NCI-H2107 treated with DMSO at 0.1 percent for 48 hours (cell line): ENCODE data around the gene TTC32.
"Not testable (repeated sequence)": the region's sequence is repeated elsewhere in the genome, so short reads cannot be mapped to it uniquely, and the experiment has no call there.

Experiments
- DNase-seq: peaks from one replicate; lab custom pipeline; 2025; ENCODE audit not compliant: unreplicated experiment; lab: John Stamatoyannopoulos, UW

The TTC32 gene

DNA sequence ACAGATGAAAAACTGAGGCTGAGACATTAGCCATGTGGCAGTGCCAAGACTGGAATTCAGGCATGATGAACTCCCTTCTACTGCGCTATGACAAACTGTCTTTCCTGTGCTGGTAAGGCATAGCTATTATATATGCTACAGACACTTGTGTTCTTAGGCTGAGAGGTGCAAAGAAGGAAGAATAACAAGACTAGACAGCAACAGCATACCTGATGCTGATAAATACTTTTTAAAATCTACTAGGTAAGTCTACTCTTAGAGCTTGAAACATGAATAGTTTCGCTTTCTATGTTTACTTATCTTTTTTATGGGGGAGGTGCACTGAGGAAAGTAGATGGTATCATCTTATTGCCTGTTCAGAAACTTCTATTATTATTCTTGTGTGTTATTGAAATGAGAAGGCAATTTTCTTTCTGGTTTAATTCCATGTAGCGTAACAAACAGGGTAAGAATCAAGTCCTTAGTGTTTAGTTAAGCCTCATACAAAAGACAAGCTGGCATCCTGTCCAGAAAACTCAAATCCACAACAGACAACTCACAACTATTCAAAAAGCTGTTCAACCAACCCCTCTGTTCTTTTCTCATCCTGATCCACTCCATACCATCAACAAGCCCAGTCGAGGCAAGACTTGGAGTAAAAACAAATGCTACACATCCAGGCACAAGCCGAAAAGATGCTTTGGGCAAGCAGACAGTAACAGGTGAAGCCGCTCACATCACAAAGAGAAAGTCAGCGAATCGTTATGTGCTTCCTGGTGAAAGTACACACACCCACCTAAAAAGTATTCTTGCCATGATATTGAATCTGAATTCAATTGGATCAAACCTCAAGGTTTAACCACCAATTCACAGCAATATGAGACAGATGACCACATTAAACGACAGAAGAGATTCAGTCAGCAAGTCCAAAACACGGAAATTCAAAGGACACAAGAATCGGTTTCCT, 1.5 kb downstream of the TTC32 start:
- no peak for DNase-seq

DNA sequence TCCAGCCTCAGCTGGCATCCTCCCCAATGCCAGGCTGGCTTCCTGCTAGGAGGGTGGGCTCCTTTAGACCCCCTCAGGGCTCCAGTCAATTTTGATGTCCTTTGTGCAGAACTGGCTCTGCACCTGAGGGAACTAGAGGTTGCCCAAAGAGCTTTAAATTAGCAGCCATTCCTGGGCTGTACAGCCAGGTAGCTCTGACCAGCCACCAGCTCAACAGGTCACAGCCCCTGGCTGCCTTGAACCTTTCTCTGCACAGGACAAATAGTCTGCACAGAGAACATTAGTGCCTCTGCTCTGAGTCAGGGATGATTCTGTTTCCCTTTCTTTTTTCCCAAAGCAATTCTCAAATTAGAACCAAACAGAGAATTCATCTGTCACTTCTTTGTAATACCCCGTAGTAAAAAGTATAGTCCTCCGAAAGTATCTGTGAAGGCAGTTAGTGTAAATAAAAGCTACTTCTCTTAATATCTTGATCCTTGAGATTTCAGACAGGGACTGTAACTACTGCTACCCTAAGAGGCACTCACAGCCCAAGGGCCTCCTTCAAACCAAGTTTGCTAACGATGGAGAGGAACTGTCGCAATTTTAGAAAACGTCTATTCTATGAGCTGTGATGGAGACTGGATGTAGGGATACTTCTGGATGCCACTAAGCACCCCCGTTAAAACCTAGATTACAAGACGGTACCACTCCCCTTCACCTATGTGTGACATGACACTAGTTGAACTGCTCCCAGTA, 3.0 kb downstream of the TTC32 start:
- no peak for DNase-seq

DNA sequence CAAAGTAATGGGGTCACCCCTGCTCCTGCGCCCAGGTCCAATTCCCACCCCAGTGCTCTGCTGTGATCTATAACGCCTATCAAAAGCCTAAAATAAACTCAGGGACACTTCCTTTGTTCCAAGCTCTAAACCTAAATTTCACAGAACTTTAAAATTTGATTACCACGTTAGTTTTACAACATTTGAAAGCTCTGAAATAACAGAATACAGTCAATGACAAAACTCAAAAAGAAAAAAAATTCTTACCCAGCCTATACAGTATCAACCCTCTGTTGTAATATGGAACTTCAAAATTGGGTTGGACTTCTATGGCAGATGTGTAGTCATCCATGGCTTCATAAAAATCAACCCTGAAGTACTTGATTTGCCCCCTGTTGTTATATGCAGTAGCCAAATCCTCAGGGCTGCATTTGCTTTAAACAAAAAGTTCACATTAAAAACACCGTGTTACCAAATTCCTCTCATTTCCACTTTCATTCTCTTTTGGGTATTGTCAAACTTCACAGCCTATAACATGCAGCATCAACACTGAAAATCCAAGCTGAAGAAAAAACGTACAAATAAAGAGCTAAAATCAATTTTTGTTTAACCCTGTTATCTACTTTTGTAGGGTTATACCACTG, 4.0 kb downstream of the TTC32 start:
- DNase-seq, result no peak

DNA sequence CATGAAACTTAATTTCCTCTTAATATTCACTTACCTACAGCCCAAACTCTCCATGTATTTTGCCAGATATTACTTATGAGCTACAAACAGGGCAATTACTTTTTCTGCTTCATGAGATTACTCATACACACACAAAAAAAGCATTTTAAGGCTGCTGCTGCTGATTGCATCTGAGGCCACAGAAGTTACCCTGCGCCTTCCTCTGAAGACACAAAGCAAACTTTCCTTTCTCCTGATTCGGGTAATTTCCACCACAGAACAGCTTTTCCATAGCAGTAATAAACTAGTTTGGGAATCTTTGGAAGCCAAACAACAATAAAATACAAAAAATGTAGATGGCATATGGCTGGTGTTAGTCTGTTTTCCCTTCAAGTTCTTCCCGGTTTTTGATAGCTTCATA, 6.2 kb downstream of the TTC32 start:
- DNase-seq, result no peak

DNA sequence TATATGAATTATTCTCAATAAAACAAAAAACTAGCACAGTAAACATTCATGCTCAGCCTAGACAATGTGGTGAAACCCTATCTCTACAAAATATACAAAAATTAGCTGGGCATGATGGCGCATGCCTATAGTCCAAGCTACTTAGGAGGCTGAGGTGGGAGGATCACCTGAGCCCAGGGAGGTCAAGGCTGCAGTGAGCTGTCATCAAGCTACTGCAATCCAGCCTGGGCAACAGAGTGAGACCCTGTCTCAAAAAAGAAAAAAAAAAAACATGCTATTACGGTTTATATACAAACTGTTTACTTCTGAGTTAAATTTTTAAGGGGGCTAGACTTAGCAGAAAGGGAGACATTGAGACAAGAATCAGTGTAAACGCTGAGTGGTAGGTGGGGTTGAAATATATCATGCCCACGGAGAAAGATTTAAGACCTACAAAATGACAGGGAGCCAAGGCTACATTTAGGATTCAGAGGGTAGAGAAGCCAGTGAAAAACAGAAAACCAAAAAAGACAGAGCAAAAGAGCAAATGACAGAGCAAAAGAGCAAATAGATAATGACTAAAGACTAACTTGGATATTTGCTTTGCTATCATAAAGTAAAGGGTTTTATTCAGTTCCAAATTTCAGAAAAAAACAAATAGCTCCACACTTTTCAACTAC, 7.5 kb downstream of the TTC32 start:
- no peak for DNase-seq

DNA sequence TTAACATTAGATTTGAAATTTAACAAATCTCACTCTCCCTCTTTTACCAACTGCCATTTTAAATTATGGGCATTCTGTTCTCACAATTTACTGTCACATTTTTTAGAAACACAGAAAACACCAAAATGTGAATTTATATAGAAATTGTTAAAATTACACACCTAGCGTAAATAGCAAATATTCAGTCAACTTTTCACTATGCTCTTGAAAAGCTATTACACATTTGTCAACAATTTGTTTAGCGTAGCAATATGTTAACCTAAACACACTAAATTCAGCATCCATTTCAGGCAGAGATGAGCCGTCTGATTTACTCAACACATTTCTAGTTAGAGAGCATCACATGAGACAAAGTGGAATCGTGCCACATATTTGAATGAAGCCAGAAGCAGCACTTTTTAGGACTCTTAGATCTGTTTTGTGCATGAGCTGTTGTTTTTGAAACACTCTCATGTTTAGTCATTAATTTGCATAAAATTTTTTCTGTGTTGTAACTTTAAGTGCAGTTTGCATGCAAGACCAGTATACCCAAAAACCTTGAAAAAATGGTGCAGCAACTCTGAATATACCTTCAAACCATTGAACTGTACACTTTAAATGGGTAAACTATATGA, 8.2 kb downstream of the TTC32 start:
- no peak for DNase-seq

DNA sequence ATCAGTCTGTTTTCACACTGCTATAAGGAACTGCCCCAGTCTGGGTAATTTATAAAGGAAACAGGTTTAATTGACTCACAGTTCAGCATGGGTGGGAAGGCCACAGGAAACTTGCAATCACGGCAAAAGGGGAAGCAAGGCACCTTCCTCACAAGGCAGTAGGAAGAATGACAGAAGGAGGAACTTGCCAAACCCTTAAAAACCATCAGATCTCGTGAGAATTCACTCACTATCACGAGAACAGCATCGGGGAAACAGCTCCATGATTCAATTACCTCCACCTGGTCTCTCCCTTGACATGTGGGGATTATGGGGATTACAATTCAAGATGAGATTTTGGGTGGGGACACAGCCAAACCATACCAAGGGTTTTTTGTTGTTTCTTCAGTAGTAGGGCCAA, 9.8 kb downstream of the TTC32 start:
- DNase-seq, result not testable (repeated sequence)

DNA sequence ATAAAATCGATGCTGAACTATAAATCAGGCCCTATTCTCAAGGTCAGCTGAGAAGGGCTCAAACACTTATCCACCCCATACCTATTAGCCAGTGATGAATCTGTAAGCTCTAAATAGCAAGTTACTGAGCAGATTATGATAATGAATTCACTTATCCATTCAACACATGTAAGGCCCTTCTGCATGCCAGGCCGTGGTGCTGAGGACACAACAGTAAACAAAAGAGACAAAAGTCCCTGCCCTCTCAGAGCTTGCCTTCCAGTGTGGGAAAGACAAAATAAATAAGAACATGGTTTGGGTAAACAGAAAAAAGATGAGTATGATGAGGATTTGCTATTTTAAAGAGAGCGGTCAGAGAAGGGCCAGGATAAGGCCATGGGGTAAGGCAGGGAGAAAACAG, 11.7 kb downstream of the TTC32 start:
- DNase-seq, result no peak

DNA sequence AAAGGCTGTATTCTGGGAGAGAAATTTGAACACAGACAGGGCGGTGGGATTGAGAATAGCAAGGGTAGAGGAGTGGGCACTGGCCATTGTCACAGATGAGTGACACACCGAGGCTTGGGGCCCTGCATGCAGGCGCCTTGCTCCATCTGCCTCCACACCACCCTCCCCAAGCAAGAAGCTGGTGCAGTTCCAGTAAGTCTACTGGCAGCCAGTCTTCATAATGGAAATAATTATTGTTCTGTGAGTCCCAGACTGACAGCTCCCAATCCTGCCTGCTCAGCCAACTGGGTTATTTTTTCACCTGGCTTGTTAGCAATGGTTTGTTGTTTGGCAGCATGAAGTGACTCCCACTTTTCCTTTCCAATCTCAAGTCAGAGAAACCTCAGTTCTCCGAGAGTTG, 13.0 kb downstream of the TTC32 start:
- no peak for DNase-seq

DNA sequence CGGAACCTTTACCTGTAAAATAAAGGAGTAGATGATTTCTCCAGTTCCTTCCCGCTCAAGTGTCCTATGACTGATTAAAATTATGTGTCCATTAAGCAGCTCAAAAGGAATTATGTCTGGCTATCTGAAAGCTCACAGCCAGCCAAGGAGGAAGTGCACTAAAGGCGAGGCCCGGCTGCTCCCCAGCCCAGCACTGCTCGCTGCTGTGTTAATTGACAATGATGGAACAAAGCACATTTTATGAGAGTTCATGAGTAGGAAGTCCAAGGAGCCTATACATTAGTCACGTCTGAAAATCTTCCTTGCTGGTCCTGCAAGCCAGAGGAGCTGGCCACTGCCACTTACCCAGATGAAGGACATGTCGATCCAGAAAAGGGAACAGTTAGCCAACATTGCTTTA, 14.3 kb downstream of the TTC32 start:
- DNase-seq, result no peak

DNA sequence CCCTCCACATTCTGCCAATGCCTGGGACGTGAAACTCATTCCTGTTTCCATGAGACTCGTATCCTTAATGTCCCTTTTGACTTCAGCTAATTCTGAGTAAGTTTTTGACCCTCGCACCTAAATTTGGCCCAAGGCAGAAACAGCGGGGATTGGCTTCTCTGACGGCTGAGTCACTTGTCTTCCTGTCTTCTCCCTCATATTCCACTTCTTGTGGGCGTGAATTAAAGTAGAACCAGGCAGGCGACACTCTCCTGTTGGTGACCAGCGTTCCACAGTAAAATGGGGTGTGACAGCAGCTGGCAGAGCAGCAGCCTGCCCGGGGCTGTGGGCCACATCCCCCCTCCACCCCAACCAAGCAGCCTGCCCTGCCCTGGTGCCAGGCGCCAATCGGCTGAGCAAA, 15.5 kb downstream of the TTC32 start:
- DNase-seq, result no peak

DNA sequence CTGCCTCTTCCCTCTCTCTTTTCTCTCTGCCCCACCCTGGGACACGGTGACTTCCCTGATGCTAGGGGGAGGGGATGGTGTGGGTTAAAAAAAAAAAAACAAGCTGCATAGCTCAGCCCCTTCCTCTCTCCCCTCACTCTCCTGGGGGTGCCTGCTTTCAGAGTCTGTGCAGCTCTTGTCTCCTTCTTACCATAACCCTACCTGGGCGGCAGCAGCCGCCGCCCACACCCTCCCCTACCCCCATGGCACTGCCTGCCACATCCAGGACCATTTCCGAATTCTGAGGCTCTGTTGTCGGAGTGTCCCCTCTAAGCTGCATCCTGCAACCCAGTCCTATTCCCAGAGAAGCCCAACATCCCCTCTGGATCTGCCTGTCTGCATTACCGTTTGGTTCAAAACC, 16.0 kb downstream of the TTC32 start:
- no peak for DNase-seq

DNA sequence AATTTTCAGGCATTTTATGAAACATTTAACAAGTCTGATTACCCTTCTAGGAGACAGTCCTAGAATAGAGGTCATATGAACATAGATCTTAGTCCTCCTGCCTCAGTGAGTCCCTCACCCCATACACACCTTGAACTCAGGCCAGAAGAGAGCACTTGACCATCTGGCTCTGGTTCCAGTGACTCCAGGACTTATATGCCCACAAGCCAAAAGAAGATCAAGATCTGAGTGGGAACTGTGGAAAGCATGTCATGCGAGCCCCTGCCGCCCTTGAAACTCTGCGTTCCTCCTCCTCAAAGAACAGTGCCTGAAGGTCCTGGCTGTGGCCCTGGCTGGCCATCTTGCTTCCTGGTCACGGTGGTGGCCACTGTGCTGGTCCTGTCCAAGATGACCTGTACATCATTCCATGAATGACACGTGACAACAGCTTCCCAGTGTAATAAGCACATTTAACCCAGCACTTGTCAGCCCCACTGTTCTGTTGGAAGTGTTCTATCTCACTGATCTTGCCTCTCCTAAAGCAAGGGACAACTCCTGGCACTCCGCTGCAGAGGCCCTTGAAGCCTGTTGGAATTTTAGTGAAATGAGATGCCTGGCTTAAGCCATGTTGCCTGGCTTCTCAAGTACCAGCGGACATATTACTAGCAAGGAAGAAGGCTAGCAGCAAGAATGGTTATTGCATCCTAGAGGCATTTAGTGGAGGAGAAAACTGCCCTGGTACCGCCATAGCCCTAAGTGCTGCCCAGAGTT, 17.6 kb downstream of the TTC32 start:
- DNase-seq, result no peak

DNA sequence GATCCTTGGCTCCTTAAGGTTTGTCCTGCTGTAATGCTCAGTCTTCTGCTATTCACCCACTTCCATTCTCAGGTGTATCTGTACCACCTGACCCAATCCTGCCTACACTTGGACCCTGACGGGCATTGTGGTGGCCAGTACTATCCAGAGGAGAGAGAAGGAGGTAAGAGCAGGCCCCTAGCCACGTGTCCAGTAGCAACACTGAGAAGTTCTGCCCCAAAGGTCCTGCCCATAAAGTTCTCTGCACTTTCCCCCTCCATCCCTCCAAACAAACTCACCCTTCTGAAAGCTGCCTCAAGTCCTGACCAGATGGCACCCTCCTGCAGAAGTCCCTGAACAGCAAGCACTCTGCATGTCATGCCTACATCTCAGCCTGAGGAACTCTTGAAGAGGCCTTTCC, 18.3 kb downstream of the TTC32 start:
- DNase-seq, result no peak

DNA sequence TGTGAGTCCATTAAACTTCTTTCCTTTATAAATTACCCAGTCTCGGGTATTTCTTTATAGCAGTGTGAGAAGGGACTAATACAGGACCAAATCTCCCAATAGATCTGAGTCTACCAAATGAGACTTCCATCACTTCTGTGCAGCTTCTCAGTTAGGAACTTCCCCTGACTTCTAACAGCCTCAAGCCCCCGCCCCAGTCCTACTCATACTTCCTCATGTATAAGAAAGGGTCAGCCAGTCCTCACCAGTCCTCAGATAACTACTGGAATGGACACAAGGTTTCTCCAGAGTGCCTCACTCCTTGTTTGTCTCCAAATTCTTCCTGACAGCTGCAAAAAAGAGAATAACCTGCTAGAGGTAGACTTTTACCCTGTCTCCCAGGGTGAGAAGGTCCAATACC, 19.5 kb downstream of the TTC32 start:
- DNase-seq, result no peak

DNA sequence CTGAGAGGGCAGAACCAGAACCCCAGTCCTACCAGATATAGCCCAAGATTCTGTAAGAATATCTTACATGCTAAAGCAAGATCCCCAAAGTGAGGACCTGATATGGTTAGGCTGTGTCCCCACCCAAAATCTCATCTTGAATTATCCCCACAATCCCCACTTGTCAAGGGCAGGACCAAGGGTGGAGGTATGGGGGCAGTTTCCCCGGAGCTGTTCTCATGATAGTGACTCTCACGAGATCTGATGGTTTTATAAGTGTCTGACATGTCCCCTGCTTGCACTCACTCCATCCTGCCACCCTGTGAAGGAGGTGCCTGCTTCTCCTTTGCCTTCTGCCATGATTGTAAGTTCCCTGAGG, 19.9 kb downstream of the TTC32 start:
- no peak for DNase-seq

DNA sequence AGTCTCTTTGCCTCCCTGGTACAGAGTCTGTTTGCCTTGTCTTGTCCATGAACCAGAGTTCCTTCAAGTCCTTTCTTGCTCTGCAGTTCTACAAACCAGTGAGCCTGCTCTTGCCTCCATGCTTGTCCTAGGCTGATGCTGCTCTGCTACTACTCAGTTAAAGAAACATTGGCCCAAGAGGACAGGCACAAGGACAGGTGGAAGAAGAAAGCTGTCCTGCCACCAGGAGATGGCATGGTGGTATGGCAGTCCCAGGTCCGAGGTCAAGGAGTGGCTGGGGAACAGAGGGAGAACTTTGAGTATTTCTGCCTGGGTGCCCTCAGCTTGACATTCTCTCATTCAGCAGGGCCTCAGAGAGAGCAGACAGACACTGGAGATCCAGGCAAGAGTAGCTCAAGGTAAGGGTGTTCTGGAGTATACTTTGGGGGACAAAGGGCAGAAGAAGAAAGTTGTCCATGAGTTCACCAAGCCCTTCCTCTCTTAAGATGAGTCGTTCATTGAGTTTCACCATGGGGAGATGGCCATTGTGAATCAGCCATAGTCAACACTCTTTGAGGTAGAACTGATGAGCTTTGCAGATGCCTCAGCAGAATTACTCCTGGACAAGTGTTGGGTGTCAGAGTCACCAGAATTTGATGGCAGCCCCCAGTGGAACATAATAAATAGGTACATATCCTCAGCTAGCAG, 20.4 kb downstream of the TTC32 start:
- no peak for DNase-seq

DNA sequence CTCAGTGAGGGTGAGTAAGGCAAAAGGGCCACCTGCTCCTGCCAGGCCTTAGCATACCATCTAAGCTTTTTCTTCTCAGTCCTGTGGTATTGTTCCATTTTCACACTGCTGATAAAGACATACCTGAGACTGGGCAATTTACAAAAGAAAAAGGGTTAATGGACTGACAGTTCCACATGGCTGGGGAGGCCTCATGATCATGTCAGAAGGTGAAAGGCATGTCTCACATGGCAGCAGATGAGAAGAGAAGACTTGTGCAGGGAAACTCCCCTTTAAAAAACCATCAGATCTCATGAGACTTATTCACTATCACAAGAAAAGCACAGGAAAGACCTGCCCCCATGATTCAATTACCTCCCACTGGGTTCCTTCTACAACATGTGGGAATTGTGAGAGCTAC, 21.6 kb downstream of the TTC32 start:
- not testable (repeated sequence) for DNase-seq

DNA sequence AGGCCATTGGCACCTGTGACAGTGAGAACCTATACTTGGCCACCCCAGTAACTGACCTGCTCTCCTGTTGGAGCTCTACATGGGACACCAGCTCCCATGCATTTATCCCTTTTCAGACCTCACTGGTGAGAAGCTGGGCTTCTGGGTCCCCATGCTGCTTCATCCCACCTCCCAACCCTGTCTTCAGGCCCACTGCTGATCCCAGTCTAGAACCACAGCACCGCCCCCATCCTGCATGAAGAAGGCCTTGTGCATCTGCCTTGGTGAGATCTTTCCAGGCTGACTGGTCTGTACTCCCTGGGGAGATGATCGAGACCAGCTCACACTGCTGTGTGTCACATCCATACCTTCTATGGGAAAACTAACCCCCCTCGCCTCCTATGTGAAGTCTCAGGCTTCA, 22.7 kb downstream of the TTC32 start:
- no peak for DNase-seq
